Measurements from ENCODE around the gene HTD2.

HTD2 gene

DNA sequence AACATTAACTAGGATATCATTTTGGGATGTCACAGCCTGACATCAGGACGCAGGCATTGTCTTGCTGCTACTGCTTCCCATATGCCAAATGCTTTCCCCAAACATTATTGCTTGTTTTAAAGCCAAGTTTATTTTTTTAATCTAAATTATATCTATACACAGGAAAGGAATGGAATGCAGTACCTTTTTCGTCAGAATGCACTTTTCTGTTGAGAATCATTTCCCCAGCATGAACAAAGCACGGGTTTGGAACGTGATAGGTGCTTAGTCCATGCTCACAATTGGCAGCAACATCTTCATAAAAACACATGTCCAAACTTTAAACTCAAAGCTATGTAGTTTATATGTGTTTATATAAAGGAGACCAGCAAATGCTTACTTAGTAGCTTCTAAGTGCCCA, 52.5 kb downstream of the HTD2 start:
- DNase-seq, result no peak

DNA sequence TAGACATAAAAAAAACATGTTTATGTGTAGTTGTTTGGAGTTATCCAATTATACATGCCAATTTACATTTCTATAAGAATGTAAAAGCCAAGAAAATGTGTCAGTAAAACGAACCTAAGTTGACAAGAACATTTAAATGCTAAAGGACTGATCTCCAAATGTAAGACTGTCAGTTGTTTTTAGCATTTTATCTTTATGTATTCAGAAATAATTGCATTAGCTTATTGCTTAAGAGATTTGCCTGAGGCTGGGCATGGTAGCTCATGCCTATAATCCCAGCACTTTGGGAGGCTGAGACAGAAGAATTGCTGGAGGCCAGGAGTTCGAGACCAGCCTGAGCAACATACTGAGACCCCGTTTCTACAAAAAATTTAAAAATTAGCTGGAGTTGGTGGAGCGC, 53.3 kb downstream of the HTD2 start:
- no peak for DNase-seq

DNA sequence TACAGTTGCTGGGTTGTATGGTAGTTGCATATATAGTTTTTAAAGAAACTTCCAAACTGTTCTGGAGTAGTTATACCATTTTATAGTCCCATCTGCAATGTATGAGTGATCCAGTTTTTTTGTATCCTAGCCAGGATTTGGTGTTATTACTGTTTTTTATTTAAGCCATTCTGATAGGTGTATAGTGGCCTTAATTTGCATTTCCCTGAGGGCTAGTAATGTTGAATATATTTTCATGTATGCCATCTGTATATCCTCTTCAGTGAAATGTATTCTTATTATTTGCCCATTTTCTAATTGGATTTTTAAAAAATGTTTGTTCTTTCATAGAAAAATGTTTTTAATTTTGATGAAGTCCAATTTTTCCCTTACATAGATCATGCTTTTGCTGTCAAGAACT, 55.5 kb downstream of the HTD2 start:
- no peak for DNase-seq

DNA sequence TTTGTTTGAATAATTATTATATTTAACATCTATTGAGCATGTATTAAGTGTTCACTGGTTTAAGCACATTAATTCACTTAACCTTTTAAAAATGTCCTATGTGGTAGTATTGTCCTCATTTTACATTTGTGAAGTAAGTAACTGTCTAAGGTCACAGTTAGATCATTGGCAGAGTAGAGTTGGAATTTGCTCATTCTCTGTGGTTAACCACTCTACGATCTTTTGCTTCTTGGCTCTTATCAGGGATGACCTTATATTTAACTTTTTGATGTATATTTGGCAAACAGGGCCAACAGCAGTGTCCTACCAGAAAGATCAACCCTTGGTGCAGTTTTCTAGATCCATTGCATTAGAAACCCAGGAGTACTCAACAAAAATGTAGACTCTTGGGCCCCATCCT, 60.4 kb downstream of the HTD2 start:
- DNase-seq, result no peak

DNA sequence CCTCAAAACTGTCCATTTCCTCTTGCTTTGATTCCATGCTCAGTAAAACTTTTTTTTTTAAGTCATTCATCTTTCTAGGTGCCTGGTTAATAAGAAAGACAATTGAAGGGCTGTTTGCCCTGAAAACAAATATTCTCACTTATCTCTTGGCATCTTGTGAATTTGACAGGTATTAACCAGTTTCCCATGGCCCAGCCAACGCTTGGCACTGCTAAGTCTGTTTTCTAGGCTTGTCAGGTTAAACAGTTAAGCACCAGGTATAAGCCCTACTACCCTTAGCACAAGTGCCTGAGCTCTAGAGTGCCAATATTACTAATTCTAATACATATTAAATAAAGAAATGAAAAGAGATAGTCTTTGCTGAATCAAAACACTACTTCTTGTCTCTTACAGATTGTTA, 62.7 kb downstream of the HTD2 start:
- DNase-seq, result no peak
